ENCODE measurements around the gene WDR88.
A peak's percentile ranks its signal among the peaks of the same experiment; 100 is the strongest.

Gene WDR88

DNA sequence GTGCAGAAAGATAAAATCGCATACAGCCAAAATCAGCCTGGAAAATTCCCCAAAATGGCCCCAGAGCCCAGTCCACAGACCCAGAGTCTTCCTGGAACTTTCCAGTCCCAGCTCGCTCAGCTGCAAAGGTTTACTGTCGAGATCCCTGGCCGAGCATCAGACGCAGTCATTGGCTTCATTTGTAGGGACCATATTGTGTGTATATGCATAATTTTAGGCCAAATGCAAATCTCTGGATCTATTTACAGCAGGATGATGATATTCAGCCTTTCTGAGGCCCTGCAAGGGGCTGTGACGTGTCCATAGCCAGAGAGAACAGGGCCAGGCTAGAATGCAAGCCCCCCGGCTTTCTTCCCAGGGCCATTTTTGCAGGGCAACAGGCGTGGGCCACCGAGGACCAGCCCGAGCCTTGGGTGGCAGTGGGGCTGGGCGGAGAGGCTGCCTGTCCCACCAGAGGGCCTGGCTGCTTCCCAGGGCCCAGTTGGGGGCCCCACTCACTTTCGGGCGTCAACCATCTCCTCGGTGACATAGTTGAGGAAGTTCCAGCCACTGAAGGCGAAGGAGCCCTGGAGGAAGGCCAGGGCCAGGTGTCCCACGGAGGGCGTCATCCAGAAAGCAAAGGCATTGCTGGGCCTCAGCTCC lies 80.0 kb downstream of the WDR88 start:
- H3K27me3 ChIP-seq (ENCODE audit: insufficient read depth, low read depth, severe bottlenecking) = no peaks in the 10 kb centered on the region
- DNase-seq = no peak

GRCh38 chr19:33212436-33213172 lies 80.7 kb downstream of the WDR88 start:
- no peak overlapping the region for H3K27ac ChIP-seq
- TF ChIP-seq, protein P1, sequence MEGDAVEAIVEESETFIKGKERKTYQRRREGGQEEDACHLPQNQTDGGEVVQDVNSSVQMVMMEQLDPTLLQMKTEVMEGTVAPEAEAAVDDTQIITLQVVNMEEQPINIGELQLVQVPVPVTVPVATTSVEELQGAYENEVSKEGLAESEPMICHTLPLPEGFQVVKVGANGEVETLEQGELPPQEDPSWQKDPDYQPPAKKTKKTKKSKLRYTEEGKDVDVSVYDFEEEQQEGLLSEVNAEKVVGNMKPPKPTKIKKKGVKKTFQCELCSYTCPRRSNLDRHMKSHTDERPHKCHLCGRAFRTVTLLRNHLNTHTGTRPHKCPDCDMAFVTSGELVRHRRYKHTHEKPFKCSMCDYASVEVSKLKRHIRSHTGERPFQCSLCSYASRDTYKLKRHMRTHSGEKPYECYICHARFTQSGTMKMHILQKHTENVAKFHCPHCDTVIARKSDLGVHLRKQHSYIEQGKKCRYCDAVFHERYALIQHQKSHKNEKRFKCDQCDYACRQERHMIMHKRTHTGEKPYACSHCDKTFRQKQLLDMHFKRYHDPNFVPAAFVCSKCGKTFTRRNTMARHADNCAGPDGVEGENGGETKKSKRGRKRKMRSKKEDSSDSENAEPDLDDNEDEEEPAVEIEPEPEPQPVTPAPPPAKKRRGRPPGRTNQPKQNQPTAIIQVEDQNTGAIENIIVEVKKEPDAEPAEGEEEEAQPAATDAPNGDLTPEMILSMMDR (IDR thresholded peaks at IDR 0.05; ENCODE audit: low read depth, low read length) = no peak
- H3K4me3 ChIP-seq (ENCODE audit: low read depth, low read length) = no peak overlapping the region
- H3K9me3 ChIP-seq (ENCODE audit: severe bottlenecking) = no peaks in the 10 kb centered on the region
- peaks cover 4% of the 10 kb centered on the region; the same call in 1 of the 2 replicates for H3K36me3 ChIP-seq
- H3K27me3 ChIP-seq (ENCODE audit: insufficient read depth, low read depth, severe bottlenecking) = no peaks in the 10 kb centered on the region
- DNase-seq = no peak

More for the DNA sequence above, 80.0 kb downstream of the WDR88 start:
- TF ChIP-seq, protein P1 (IDR thresholded peaks at IDR 0.05; ENCODE audit: low read depth, low read length) = no peak
- H3K27ac ChIP-seq = no peak overlapping the region
- no peak overlapping the region for H3K4me3 ChIP-seq (ENCODE audit: low read depth, low read length)
- peaks cover 4% of the 10 kb centered on the region; the same call in 1 of the 2 replicates for H3K36me3 ChIP-seq
- H3K9me3 ChIP-seq (ENCODE audit: severe bottlenecking) = no peaks in the 10 kb centered on the region

- TF ChIP-seq, protein P1 (IDR thresholded peaks at IDR 0.05; ENCODE audit: low read depth, low read length) = peak; percentile 86
- DNase-seq = peak; percentile 81
- Histone ChIP-seq H3K9me3 (ENCODE audit: severe bottlenecking) (no peaks in the 10 kb centered on the region), H3K27ac (no peak overlapping the region), H3K36me3 (peaks cover 4% of the 10 kb centered on the region; the same call in 1 of the 2 replicates), H3K27me3 (ENCODE audit: insufficient read depth, low read depth, severe bottlenecking) (no peaks in the 10 kb centered on the region), H3K4me3 (ENCODE audit: low read depth, low read length) (no peak overlapping the region)
Measured at GRCh38 chr19:33214596-33214995, 82.7 kb downstream of the WDR88 start.

GRCh38 chr19:33215438-33216197 lies 83.7 kb downstream of the WDR88 start:
- DNase-seq = no peak
- Histone ChIP-seq H3K27me3 (ENCODE audit: insufficient read depth, low read depth, severe bottlenecking) (no peaks in the 10 kb centered on the region), H3K9me3 (ENCODE audit: severe bottlenecking) (no peaks in the 10 kb centered on the region), H3K4me3 (ENCODE audit: low read depth, low read length) (no peak overlapping the region), H3K27ac (no peak overlapping the region), H3K36me3 (no peaks in the 10 kb centered on the region)
- TF ChIP-seq, protein P1 (IDR thresholded peaks at IDR 0.05; ENCODE audit: low read depth, low read length) = no peak

- H3K4me3 ChIP-seq (ENCODE audit: low read depth, low read length) = no peak overlapping the region
- H3K9me3 ChIP-seq (ENCODE audit: severe bottlenecking) = no peaks in the 10 kb centered on the region
- TF ChIP-seq, protein P1 (IDR thresholded peaks at IDR 0.05; ENCODE audit: low read depth, low read length) = no peak
- no peaks in the 10 kb centered on the region for H3K36me3 ChIP-seq
- no peak for DNase-seq
- H3K27me3 ChIP-seq (ENCODE audit: insufficient read depth, low read depth, severe bottlenecking) = no peaks in the 10 kb centered on the region
- H3K27ac ChIP-seq = no peak overlapping the region
Measured at GRCh38 chr19:33216198-33216830, 84.4 kb downstream of the WDR88 start.
